SK-N-SH (cell line): ENCODE measurements around the gene TECPR1.

Experiments used
- CHD2 ChIP-seq: fragments of 150-350 bp; IDR thresholded peaks from 2 replicates; pipeline ENCODE4 v1.6.1; 2018; ENCODE audit warnings: low read length; ENCODE audit not compliant: partially characterized antibody
- GATA2 ChIP-seq: sonication (generic); formaldehyde crosslinking; IDR thresholded peaks from 2 replicates; pipeline ENCODE4 v1.5.0; 2020; ENCODE audit warnings: mild to moderate bottlenecking, missing genetic modification reagents
- TF ChIP-seq, protein P1 (sequence below): fragments of 200-600 bp; sonication (generic); IDR thresholded peaks from 2 replicates; pipeline ENCODE4 v1.6.1; 2017; ENCODE audit warnings: antibody characterized with exemption, mild to moderate bottlenecking, moderate library complexity
- TF ChIP-seq, protein P2 (sequence below): IDR thresholded peaks from 2 replicates; pipeline ENCODE4 v1.4.0; 2012; ENCODE audit warnings: low read depth

DNA sequence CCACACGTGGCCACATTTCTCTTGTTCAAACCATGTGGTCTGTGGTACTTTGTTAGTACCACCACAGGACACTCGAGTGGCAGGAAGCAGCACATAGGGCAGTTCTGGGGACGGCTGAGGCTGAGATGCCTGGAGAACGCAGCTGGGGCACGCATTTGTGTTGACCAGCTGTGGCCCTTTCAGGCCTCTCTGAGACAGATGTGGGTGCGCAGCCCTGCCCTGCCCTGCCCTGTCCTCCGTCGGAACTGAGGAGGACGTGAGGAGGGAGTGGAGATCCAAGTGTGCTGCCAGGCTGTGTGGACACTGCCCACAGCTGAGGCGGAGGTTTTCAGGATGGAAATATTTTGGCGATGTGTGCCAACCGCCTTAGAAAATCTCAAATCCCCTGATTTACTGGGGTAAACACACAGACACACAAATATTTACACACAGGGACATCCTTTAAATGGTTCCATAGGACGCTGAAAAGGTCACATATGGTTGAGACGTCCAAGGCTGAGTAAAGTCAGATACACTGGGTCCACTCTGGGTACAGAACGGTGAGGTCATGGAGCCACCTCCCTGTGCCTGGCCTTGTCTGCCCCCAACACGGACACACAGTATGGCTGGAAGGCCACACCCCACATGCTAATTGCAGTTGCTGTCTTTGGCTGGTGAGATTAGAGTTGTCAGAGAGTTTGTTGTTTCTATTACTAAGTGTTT is 26.0 kb downstream of the TECPR1 start:
- TF ChIP-seq CHD2 = no peak
- TF ChIP-seq, protein P1, sequence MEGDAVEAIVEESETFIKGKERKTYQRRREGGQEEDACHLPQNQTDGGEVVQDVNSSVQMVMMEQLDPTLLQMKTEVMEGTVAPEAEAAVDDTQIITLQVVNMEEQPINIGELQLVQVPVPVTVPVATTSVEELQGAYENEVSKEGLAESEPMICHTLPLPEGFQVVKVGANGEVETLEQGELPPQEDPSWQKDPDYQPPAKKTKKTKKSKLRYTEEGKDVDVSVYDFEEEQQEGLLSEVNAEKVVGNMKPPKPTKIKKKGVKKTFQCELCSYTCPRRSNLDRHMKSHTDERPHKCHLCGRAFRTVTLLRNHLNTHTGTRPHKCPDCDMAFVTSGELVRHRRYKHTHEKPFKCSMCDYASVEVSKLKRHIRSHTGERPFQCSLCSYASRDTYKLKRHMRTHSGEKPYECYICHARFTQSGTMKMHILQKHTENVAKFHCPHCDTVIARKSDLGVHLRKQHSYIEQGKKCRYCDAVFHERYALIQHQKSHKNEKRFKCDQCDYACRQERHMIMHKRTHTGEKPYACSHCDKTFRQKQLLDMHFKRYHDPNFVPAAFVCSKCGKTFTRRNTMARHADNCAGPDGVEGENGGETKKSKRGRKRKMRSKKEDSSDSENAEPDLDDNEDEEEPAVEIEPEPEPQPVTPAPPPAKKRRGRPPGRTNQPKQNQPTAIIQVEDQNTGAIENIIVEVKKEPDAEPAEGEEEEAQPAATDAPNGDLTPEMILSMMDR = no peak
- TF ChIP-seq, protein P2, sequence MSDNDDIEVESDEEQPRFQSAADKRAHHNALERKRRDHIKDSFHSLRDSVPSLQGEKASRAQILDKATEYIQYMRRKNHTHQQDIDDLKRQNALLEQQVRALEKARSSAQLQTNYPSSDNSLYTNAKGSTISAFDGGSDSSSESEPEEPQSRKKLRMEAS = no peak
- no peak for TF ChIP-seq GATA2
